Sigmoid colon (tissue), 4 donors: ENCODE measurements around the gene PLA2G4D.

Experiments used
- POLR2AphosphoS5 ChIP-seq, 4 donors: sonication (generic); formaldehyde crosslinking; IDR thresholded peaks; one replicate each; pipeline ENCODE4 v1.6.1; 2017; ENCODE audit warnings: antibody characterized with exemption in 4 of 4
- TF ChIP-seq, protein P1 (sequence below), 4 experiments: fragments of 450-650 bp in 3 of 4; fragments of 200-600 bp in 1 of 4; IDR thresholded peaks; one replicate each; pipeline ENCODE4 v1.5.1; 2016 to 2019; ENCODE audit warnings: antibody characterized with exemption in 4 of 4, mild to moderate bottlenecking in 3 of 4, moderate library complexity in 2 of 4

- TF ChIP-seq, protein P1, sequence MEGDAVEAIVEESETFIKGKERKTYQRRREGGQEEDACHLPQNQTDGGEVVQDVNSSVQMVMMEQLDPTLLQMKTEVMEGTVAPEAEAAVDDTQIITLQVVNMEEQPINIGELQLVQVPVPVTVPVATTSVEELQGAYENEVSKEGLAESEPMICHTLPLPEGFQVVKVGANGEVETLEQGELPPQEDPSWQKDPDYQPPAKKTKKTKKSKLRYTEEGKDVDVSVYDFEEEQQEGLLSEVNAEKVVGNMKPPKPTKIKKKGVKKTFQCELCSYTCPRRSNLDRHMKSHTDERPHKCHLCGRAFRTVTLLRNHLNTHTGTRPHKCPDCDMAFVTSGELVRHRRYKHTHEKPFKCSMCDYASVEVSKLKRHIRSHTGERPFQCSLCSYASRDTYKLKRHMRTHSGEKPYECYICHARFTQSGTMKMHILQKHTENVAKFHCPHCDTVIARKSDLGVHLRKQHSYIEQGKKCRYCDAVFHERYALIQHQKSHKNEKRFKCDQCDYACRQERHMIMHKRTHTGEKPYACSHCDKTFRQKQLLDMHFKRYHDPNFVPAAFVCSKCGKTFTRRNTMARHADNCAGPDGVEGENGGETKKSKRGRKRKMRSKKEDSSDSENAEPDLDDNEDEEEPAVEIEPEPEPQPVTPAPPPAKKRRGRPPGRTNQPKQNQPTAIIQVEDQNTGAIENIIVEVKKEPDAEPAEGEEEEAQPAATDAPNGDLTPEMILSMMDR (IDR thresholded peaks at IDR 0.05): no peak
- TF ChIP-seq POLR2AphosphoS5 (IDR thresholded peaks at IDR 0.05): no peak
These were observed 9.1 kb downstream of the PLA2G4D start for GRCh38 chr15:42085236-42085605.
